ENCODE data around the gene FAM149A. TPM values are rescaled to one million over a fixed set of nuclear protein-coding genes. Genes with fewer than 3 reads are reported as not detected.

Gene FAM149A
- total and polyA plus RNA-seq, 8 donors, result 5.6 to 101 (median 29.6) TPM

DNA sequence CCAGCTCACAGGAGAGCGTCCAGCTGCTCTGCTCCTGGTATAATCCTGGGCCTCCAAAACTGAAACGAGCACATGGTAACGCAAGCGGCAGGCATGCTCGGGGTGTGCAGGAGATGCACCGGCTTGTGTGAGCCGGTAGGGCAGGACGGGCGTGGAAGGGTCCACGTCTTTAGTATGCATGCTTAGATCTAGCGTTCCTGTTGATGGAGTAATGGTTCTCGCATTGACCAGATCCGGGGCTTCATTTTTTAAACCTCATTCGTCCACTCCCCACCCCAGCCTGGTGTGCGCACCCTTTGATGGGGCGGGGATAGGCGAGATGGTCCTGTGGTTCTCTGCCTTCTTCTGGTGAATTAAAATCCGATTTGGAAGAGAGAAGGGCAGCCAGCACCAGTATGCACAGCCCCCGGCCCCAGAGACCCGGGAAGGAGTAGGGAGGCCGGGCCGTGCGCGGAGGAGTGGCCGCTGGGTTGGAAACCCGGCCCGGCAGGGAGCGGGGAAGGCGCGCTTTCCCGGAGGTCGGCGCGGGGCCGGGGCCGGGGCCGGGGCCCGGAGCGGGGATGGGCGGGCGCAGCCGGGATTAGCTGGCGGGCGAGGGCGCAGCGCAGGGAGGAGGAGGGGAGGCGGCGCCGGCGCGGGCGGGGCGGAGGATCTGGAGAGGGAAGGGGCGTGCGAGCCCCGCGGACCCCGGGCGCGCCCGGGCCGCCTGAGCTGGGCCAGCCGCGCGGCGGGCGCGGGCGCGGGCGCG, 39.9 kb downstream of the FAM149A start:
- Histone ChIP-seq H3K27ac (peak overlapping the region; percentile 61 to 90 (median 83)), H3K36me3 (no peaks in the 10 kb centered on the region), H3K4me1 (peaks cover 17 to 32% (median 25%) of the 10 kb centered on the region in 4 donors), H3K9me3 (no peaks in the 10 kb centered on the region), H3K27me3 (no peaks in the 10 kb centered on the region), H3K4me3 (peak overlapping the region; percentile 58 to 67 (median 58))
- DNase-seq, result peak; percentile 42 to 92
- TF ChIP-seq POLR2AphosphoS5 (IDR thresholded peaks at IDR 0.05) (peak in 1 of 3 donors; percentile 8), POLR2A (IDR thresholded peaks at IDR 0.05) (no peak), EP300 (IDR thresholded peaks at IDR 0.05) (no peak)
- TF ChIP-seq, protein P1, sequence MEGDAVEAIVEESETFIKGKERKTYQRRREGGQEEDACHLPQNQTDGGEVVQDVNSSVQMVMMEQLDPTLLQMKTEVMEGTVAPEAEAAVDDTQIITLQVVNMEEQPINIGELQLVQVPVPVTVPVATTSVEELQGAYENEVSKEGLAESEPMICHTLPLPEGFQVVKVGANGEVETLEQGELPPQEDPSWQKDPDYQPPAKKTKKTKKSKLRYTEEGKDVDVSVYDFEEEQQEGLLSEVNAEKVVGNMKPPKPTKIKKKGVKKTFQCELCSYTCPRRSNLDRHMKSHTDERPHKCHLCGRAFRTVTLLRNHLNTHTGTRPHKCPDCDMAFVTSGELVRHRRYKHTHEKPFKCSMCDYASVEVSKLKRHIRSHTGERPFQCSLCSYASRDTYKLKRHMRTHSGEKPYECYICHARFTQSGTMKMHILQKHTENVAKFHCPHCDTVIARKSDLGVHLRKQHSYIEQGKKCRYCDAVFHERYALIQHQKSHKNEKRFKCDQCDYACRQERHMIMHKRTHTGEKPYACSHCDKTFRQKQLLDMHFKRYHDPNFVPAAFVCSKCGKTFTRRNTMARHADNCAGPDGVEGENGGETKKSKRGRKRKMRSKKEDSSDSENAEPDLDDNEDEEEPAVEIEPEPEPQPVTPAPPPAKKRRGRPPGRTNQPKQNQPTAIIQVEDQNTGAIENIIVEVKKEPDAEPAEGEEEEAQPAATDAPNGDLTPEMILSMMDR (IDR thresholded peaks at IDR 0.05), result peak in 1 of 7 experiments; percentile 6
- intact Hi-C loops (cut with DNase I; ENCODE audit: low total_unique reads), result loop anchor here (5.0 kb wide), 1 partner anchor 77 kb away; the partner anchor contains the start of gene TLR3
- 0 to 3% (median 1%) methylated on average over 21 to 64 of the region's 72 CpGs for WGBS, 5 donors

DNA sequence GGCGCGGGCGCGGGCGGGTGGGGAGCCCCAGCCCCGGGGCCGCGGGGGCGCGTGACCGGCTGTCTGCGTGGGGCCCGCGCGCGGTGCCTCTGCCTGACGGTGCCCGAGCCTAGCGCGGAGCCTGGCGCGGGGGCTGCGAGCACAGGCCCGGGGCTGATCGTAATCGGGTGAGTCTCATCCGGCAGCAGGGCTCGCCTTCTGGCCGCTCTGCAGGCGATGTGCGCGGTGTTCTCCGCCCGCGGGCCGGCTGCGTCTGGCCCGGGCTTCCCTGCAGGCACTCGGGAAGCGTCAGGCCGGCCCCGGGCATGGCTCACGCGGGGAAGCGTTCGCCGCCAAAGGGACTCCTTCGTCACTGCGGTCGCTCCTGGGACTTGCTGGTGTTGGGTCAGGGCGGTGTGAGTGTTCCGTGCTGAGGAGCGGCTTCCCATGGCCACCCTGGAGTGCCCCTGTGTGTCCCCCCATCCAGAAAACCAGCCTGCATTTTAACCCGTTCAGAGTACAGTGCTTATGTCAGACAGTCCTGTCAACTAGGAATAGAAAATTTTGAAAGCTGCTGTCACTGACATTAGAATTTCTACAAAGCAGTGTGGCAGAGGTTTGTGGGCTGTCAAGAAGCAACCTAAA, 40.6 kb downstream of the FAM149A start:
- no peaks in the 10 kb centered on the region for H3K27me3 ChIP-seq
- H3K36me3 ChIP-seq, result no peaks in the 10 kb centered on the region
- intact Hi-C loops (cut with DNase I; ENCODE audit: low total_unique reads), result loop anchor here (5.0 kb wide), 1 partner anchor 78 kb away; the partner anchor contains the start of gene TLR3
- peak overlapping the region; percentile 58 to 67 (median 58) for H3K4me3 ChIP-seq
- peak; percentile 56 to 84 for DNase-seq
- 0% methylated on average over 2 to 54 of the region's 54 CpGs for WGBS, 5 donors
- H3K9me3 ChIP-seq, result no peaks in the 10 kb centered on the region
- H3K27ac ChIP-seq, result peak overlapping the region; percentile 43 to 90 (median 82)
- TF ChIP-seq, protein P1 (IDR thresholded peaks at IDR 0.05), result no peak
- peak in 2 of 3 donors; percentile 14 to 35 for TF ChIP-seq POLR2AphosphoS5 (IDR thresholded peaks at IDR 0.05)
- H3K4me1 ChIP-seq, result peaks cover 21 to 38% (median 30%) of the 10 kb centered on the region in 4 donors

DNA sequence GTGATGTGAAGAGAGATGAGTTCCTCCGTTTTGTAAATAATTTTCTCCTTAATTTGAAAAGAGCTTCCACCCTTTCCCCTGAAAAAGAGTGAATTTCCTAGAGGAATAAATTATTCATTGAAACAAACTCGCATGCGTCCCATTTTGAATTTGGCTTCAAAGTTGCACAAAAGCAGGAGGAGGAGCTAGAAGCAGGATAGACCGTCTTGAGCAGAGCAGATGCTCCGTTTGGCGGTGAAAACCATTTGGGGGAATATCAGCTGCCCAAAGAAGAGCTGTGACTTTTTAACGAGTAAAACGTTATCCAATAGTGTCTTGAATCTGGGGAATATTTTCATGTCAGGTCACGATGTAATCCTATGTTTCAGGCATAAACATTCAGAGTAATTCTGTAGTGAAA, 42.0 kb downstream of the FAM149A start:
- Histone ChIP-seq H3K36me3 (peaks cover 0 to 1% (median 0%) of the 10 kb centered on the region in 4 donors), H3K27me3 (no peaks in the 10 kb centered on the region), H3K9me3 (no peaks in the 10 kb centered on the region), H3K4me3 (no peak overlapping the region), H3K4me1 (peaks cover 21 to 38% (median 31%) of the 10 kb centered on the region in 4 donors), H3K27ac (no peak overlapping the region)
- no peak for DNase-seq
- WGBS, 5 donors, result 73 to 85% (median 79%) methylated on average over 9 of the region's 9 CpGs
- intact Hi-C loops (cut with DNase I; ENCODE audit: low total_unique reads), result no loop called here
- TF ChIP-seq, protein P1 (IDR thresholded peaks at IDR 0.05), result no peak
- no peak for TF ChIP-seq EP300 (IDR thresholded peaks at IDR 0.05)
- TF ChIP-seq POLR2A (IDR thresholded peaks at IDR 0.05), result no peak
- TF ChIP-seq POLR2AphosphoS5 (IDR thresholded peaks at IDR 0.05), result no peak

DNA sequence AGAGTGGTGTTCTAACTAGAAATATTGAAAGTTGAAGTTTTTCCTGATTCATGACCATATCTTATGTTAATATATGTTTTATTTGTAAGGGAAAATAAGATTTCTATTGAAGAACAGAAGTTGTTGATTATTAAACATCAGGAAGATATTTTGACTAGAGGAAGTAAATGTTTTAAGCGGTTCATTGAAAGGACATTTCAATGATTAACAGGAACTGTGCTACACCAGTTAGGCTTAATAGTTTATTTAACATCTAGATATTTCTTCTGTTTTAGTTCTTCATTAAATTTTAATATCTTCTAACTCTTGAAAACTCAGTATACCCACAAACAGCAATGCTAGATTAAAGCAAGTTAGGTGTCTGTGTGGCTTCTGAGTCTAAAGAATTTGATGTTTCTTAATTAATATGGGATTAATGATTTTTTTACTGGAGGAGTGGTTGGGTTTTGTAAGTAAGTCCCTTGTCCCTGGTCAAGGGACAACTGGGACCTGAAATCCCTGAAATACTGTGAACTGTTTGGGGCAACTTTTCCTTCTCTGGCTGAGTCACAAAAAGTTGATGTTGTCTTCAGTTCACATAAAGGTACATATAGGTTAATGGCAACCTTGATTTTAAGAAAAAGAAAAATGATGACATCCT, 44.0 kb downstream of the FAM149A start:
- WGBS, 5 donors, result 14 to 63% (median 57%) methylated on average over 1 of the region's 1 CpG
- Histone ChIP-seq H3K4me3 (no peak overlapping the region), H3K27ac (peak overlapping the region in 3 of 5 donors; percentile 2 to 37 (median 18)), H3K27me3 (no peaks in the 10 kb centered on the region), H3K9me3 (no peaks in the 10 kb centered on the region), H3K4me1 (peaks cover 21 to 38% (median 30%) of the 10 kb centered on the region in 4 donors), H3K36me3 (peaks cover 0 to 15% (median 6%) of the 10 kb centered on the region in 4 donors)
- intact Hi-C loops (cut with DNase I; ENCODE audit: low total_unique reads), result no loop called here
- DNase-seq, result peak in 1 of 2 donors; percentile 41
- TF ChIP-seq POLR2AphosphoS5 (IDR thresholded peaks at IDR 0.05) (no peak), EP300 (IDR thresholded peaks at IDR 0.05) (no peak), POLR2A (IDR thresholded peaks at IDR 0.05) (no peak)
- TF ChIP-seq, protein P1 (IDR thresholded peaks at IDR 0.05), result no peak

Data from stomach (tissue), 9 donors.